Bronchial epithelial cell (primary cell): Measurements from ENCODE around the gene TBX10. TPM values are rescaled to one million over a fixed set of nuclear protein-coding genes. Genes with fewer than 3 reads are reported as not detected.

Experiments used
- DNase-seq: peaks from one replicate; pipeline ENCODE4 v3.0.0-alpha.2; 2010; ENCODE audit warnings: low read depth
- FAIRE-seq: peaks from 2 replicates; lab custom pipeline; 2011; peaks lifted over from hg19 to GRCh38; lab: Jason Lieb, UNC
- H3K27me3 ChIP-seq: 2 replicates; pipeline ENCODE4 v1.5.1; 2011; ENCODE audit warnings: low read length; ENCODE audit not compliant: control insufficient read depth, insufficient read depth
- H3K36me3 ChIP-seq: 2 replicates; pipeline ENCODE4 v1.5.1; 2011; ENCODE audit warnings: low read length; ENCODE audit not compliant: control insufficient read depth, insufficient read depth
- H3K4me3 ChIP-seq: 2 replicates; pipeline ENCODE4 v1.5.1; 2011; ENCODE audit warnings: mild to moderate bottlenecking, low read depth, low read length, control low read depth
- CTCF ChIP-seq: IDR thresholded peaks from 2 replicates; pipeline ENCODE4 v1.5.1; 2011; ENCODE audit warnings: mild to moderate bottlenecking, moderate library complexity, low read length, control low read depth, inconsistent platforms; ENCODE audit not compliant: insufficient read depth, severe bottlenecking
- total RNA-seq: library from RNA; depleted of rRNA; stranded (reverse); fragments of >200 nt; gene quantifications from 2 replicates; pipeline ENCODE4 v1.2.1, GENCODE V29; 2014

The TBX10 gene
- total RNA-seq, 1 donor from 2014 or later: not detected

- H3K4me3 ChIP-seq: no peak overlapping the region
- DNase-seq: no peak
- H3K36me3 ChIP-seq: no peaks in the 10 kb centered on the region
- no peaks in the 10 kb centered on the region for H3K27me3 ChIP-seq
- FAIRE-seq: no peak
- no peak for TF ChIP-seq CTCF
Observed at GRCh38 chr11:67644472-67645418, 5.2 kb upstream of the TBX10 start.

- H3K27me3 ChIP-seq: no peaks in the 10 kb centered on the region
- DNase-seq (peak; percentile 28), FAIRE-seq (no peak)
- H3K4me3 ChIP-seq: no peak overlapping the region
- peak; percentile 48 for TF ChIP-seq CTCF
- no peaks in the 10 kb centered on the region for H3K36me3 ChIP-seq
Observed at GRCh38 chr11:67644042-67644441, 4.5 kb upstream of the TBX10 start.

- Histone ChIP-seq H3K36me3 (no peaks in the 10 kb centered on the region), H3K27me3 (no peaks in the 10 kb centered on the region), H3K4me3 (no peak overlapping the region)
- TF ChIP-seq CTCF: no peak
- FAIRE-seq (no peak), DNase-seq (no peak)
Observed at GRCh38 chr11:67642173-67643120, 2.9 kb upstream of the TBX10 start.

DNA sequence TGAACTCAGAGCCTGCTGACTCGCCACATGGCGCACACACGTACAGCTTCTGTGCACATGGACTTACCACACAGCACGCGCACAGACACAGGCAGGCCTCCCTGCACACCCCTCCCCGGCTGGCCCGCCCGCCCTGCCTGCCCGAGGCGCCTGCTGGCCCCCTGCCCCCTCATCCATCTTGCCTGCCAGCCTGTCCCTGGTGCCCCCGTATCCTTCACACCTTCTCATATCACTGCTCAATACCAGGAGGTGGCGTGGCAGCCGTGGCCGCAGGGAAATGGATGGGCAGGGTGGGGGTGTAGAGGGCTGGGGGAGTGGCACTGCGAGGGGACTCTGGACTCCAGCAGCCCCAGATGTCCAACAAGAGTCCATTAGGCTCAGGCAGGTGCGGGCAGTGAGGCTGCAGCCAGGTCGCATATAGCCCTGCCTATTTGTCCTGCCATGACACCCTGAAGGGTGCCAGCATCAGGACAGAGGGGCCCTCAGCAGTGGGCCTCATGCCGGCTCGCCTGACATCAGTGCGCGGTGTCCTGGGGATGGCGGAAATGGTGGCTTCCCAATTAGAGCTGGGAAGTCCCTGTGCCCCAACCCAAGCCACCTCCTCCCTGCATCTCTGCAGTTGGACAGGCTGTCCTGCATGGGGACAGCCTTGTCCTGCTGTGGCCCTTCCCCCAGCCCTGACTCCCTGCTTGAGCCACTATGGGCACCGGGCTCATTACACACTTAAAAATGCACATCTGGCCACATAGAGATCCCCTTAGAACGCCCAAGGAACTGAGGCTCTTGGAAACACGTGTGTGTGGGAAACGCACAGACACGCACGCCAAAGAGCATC lies 2.0 kb upstream of the TBX10 start:
- TF ChIP-seq CTCF: no peak

GRCh38 chr11:67640758-67641337 lies 1.3 kb upstream of the TBX10 start:
- Histone ChIP-seq H3K4me3 (no peak overlapping the region), H3K36me3 (no peaks in the 10 kb centered on the region), H3K27me3 (no peaks in the 10 kb centered on the region)
- peak; percentile 60 for FAIRE-seq
- no peak for TF ChIP-seq CTCF
- no peak for DNase-seq

More for the DNA sequence above, 2.0 kb upstream of the TBX10 start:
- Histone ChIP-seq H3K27me3 (no peaks in the 10 kb centered on the region), H3K36me3 (no peaks in the 10 kb centered on the region), H3K4me3 (no peak overlapping the region)
- no peak for FAIRE-seq
- no peak for DNase-seq
